Panc1 (cell line): Measurements from ENCODE around the gene GCK.

Experiments
- TCF7L2 ChIP-seq: IDR thresholded peaks from 2 replicates; pipeline ENCODE4 v1.6.1; 2011; ENCODE audit warnings: mild to moderate bottlenecking, low read depth, low read length, inconsistent platforms
- TF ChIP-seq, protein P1 (sequence below): fragments of 450-650 bp; IDR thresholded peaks from 2 replicates; pipeline ENCODE4 v1.5.1; 2017; ENCODE audit warnings: mild to moderate bottlenecking

DNA sequence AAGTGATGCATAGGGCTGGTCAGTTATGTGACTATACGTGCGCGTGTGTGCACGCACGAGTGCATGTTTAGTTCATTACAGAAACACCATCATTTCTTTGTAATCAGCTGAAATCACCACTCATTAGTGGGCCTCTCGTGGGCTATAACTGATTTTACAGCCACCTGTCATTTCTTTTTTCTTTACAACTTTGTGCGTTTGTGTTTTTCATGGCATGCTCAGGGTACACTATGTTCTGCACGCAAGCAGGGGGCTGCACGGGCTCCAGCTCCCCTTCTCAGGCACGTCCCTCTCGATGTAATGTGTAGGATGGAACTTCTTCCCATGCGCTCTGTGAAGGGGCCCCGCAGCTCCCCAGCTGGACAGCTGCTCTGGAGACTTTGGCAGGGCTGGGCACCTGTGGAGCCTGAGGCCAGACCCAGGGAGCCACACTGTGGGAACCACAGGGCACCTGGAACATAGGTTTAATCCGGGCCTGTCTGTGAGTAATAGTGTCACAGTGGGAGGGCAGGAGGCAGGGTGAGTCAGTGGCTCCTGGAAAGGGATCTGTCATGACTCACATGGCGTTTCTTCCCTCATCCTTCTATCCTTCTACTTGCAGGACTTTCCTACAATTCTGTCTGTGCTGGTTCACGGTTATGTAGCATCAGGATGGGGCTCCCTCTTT lies 4.9 kb downstream of the GCK start:
- TF ChIP-seq, protein P1, sequence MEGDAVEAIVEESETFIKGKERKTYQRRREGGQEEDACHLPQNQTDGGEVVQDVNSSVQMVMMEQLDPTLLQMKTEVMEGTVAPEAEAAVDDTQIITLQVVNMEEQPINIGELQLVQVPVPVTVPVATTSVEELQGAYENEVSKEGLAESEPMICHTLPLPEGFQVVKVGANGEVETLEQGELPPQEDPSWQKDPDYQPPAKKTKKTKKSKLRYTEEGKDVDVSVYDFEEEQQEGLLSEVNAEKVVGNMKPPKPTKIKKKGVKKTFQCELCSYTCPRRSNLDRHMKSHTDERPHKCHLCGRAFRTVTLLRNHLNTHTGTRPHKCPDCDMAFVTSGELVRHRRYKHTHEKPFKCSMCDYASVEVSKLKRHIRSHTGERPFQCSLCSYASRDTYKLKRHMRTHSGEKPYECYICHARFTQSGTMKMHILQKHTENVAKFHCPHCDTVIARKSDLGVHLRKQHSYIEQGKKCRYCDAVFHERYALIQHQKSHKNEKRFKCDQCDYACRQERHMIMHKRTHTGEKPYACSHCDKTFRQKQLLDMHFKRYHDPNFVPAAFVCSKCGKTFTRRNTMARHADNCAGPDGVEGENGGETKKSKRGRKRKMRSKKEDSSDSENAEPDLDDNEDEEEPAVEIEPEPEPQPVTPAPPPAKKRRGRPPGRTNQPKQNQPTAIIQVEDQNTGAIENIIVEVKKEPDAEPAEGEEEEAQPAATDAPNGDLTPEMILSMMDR = no peak
- TF ChIP-seq TCF7L2 = peak; percentile 55; the same call in 1 of the 2 replicates
